K562 (cell line): ENCODE data around the gene SCN4B. TPM values are rescaled to one million over a fixed set of nuclear protein-coding genes. Genes with fewer than 3 reads are reported as not detected.

Source experiments
- ATF7 ChIP-seq: fragments of 450-650 bp; IDR thresholded peaks from 2 replicates; pipeline ENCODE4 v1.7.1; 2014; ENCODE audit warnings: mild to moderate bottlenecking, moderate library complexity
- BRF2 ChIP-seq: IDR thresholded peaks from 3 replicates; pipeline ENCODE4 v1.6.1; 2011; ENCODE audit warnings: borderline replicate concordance, mild to moderate bottlenecking; ENCODE audit not compliant: insufficient read length, insufficient read depth
- CUX1 ChIP-seq: fragments of 200-800 bp; sonication (Bioruptor generic); IDR thresholded peaks from 2 replicates; pipeline ENCODE4 v1.6.1; 2016; ENCODE audit warnings: missing genetic modification characterization, missing compliant biosample characterization
- HNRNPL ChIP-seq: fragments of 200-400 bp; formaldehyde crosslinking; IDR thresholded peaks from 2 replicates; pipeline ENCODE4 v1.6.1; 2017; ENCODE audit warnings: low read depth, mild to moderate bottlenecking, low read length
- KDM4B ChIP-seq, 2 experiments: fragments of 450-650 bp in 1 of 2; sonication (generic) in 1 of 2; IDR thresholded peaks; 2 replicates each; pipeline ENCODE4 v1.6.1; 2016 to 2017; ENCODE audit warnings: borderline replicate concordance in 2 of 2, antibody characterized with exemption in 1 of 2, low read depth in 1 of 2, mild to moderate bottlenecking in 1 of 2
- MCM2 ChIP-seq: fragments of 450-650 bp; IDR thresholded peaks from 2 replicates; pipeline ENCODE4 v1.6.1; 2017; ENCODE audit warnings: low read depth, mild to moderate bottlenecking
- MTF1 ChIP-seq: fragments of 250-450 bp; sonication (Bioruptor Pico); IDR thresholded peaks from 2 replicates; pipeline ENCODE4 v1.9.0; 2021; ENCODE audit warnings: moderate library complexity, mild to moderate bottlenecking, inconsistent platforms, borderline replicate concordance
- NEUROD1 ChIP-seq: fragments of 150-350 bp; IDR thresholded peaks from 2 replicates; pipeline ENCODE4 v1.6.1; 2014; ENCODE audit warnings: borderline replicate concordance, low read length, low read depth; ENCODE audit not compliant: partially characterized antibody
- PYGO2 ChIP-seq: fragments of 450-650 bp; IDR thresholded peaks from 2 replicates; pipeline ENCODE4 v1.6.1; 2016; ENCODE audit warnings: mild to moderate bottlenecking, missing genetic modification characterization, moderate library complexity, missing compliant biosample characterization
- RB1 ChIP-seq: fragments of 450-650 bp; IDR thresholded peaks from 2 replicates; pipeline ENCODE4 v1.6.1; 2017; ENCODE audit warnings: low read depth, mild to moderate bottlenecking
- RFX1 ChIP-seq: fragments of 450-650 bp; IDR thresholded peaks from 2 replicates; pipeline ENCODE4 v1.6.1; 2016; ENCODE audit warnings: mild to moderate bottlenecking, moderate library complexity
- SMC3 ChIP-seq: conservative IDR thresholded peaks from 2 replicates; pipeline ENCODE4 v1.6.1; 2011; ENCODE audit warnings: low read depth, low read length, improper control_type of control experiment; ENCODE audit not compliant: insufficient read depth
- YBX1 ChIP-seq: fragments of 450-650 bp; IDR thresholded peaks from 2 replicates; pipeline ENCODE4 v1.7.1; 2016; ENCODE audit warnings: mild to moderate bottlenecking
- ZFP1 ChIP-seq: fragments of 450-650 bp; formaldehyde crosslinking; IDR thresholded peaks from 2 replicates; pipeline ENCODE4 v1.4.0; 2020; ENCODE audit warnings: mild to moderate bottlenecking, mixed read lengths
- ZNF121 ChIP-seq: sonication (generic); formaldehyde crosslinking; conservative IDR thresholded peaks from 2 replicates; pipeline ENCODE4 v1.8.0; 2022; ENCODE audit warnings: missing genetic modification reagents
- ZNF253 ChIP-seq: fragments of 250-450 bp; sonication (Bioruptor Pico); conservative IDR thresholded peaks from 2 replicates; pipeline ENCODE4 v1.6.1; 2021; ENCODE audit warnings: mild to moderate bottlenecking
- ZNF444 ChIP-seq: fragments of 250-450 bp; sonication (Bioruptor Pico); IDR thresholded peaks from 2 replicates; pipeline ENCODE4 v1.4.0; 2020; ENCODE audit warnings: mild to moderate bottlenecking, moderate library complexity
- ZNF830 ChIP-seq: fragments of 250-450 bp; sonication (Bioruptor Pico); IDR thresholded peaks from 2 replicates; pipeline ENCODE4 v1.5.0; 2021; ENCODE audit warnings: mild to moderate bottlenecking
- polyA plus RNA-seq, 8 experiments: library from polyadenylated mRNA; depleted of rRNA in 4 of 8; stranded (reverse) in 5 of 8; unstranded in 3 of 8; fragments of >200 nt; fragmentation: Nextera tagmentation in 2 of 8; fragmentation: Illumina TruSeq in 1 of 8; extraction: Ambion mirVana in 2 of 8; extraction: Trizol in 1 of 8; gene quantifications; 2 replicates each; pipeline versions ENCODE4 v1.2.1 to v1.2.3, GENCODE V29; 2011 to 2014; ENCODE audit warnings: inconsistent platforms in 1 of 8, missing spikeins in 1 of 8
- total RNA-seq, 7 experiments: library from RNA; depleted of rRNA in 6 of 7; stranded (reverse); fragments of >200 nt in 6 of 7; fragmentation: Illumina TruSeq in 2 of 7; extraction: Trizol in 2 of 7; gene quantifications; 2 replicates each; pipeline versions ENCODE4 v1.2.1 to v1.2.3, GENCODE V29; 2011 to 2021; ENCODE audit warnings: low replicate concordance in 1 of 7
- TF ChIP-seq, protein P1 (sequence below): fragments of 250-450 bp; sonication (Bioruptor Pico); IDR thresholded peaks from 2 replicates; pipeline ENCODE4 v1.5.1; 2021; ENCODE audit warnings: mild to moderate bottlenecking

SCN4B gene
- total and polyA plus RNA-seq, 9 of the 15 experiments (the other 6 are each of a cell fraction or from before 2014, with no cell fraction given) = 0.03 TPM; not detected in 8

DNA sequence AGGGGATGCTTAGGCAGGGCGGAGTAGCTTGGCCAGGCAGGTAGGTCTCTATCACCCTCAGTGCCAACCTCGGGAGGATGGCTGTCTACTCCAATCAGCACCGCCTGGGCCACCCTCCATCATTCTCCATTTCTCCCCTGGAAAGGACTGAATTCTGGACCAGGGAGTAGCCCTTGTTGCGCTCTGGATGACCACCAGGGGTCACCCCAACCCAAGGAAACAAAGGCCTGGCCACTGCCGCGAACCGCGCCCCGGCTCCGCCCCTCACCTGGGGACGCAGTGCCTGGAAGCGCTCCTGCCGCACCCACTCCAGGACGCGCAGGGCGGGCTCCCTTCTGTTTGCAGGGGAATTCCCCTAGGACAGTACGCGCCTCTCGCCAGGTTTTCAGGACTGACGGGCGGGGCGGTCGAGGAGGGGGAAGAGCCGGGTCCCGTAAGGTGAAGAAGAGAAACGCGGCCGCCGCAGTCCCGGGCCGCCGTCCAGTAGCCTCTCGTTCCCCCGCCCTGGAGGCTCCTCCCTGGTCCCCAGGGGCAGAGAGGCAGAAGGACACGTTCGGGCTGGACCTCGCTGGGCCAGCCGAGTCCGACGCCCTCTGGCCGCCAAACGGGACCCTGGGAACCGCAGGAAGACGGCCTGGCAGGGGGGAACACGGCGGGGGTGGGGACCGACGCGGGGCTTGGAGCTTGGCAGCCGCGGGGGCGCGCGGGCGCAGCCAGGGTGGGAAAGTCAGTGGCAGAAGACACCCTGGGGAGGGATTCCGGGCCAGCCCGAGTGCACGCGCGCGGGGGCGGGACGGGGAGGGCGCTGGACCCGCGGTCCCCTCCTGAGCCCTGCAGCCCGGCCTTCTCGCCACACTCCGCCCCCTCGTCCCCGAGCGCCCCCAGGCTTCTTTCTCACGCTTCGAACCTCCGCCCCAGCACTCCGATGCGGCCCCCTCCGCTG is 7.1 kb downstream of the SCN4B start (continued):
- no peak for TF ChIP-seq CUX1 (CRISPR knock-in tag)
- TF ChIP-seq MCM2 = no peak
- no peak for TF ChIP-seq ZFP1 (CRISPR knock-in tag)
- no peak for TF ChIP-seq YBX1
- TF ChIP-seq PYGO2 = no peak
- no peak for TF ChIP-seq ZNF121
- TF ChIP-seq RFX1 = no peak
- no peak for TF ChIP-seq ZNF444 (CRISPR knock-in tag)
- TF ChIP-seq ZNF830 (CRISPR knock-in tag) = no peak
- TF ChIP-seq SMC3 = peak; percentile 95
- no peak for TF ChIP-seq MTF1 (CRISPR knock-in tag)
- TF ChIP-seq, protein P1, sequence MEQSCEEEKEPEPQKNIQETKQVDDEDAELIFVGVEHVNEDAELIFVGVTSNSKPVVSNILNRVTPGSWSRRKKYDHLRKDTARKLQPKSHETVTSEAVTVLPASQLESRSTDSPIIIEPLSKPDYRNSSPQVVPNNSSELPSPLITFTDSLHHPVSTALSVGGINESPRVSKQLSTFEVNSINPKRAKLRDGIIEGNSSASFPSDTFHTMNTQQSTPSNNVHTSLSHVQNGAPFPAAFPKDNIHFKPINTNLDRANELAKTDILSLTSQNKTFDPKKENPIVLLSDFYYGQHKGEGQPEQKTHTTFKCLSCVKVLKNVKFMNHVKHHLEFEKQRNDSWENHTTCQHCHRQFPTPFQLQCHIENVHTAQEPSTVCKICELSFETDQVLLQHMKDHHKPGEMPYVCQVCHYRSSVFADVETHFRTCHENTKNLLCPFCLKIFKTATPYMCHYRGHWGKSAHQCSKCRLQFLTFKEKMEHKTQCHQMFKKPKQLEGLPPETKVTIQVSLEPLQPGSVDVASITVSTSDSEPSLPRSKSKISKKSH (CRISPR knock-in tag) = no peak
- TF ChIP-seq BRF2 = no peak
- TF ChIP-seq ZNF253 (CRISPR knock-in tag) = no peak
- TF ChIP-seq KDM4B (IDR thresholded peaks at IDR 0.05; ENCODE audit: borderline replicate concordance in 2 of 2, low read depth in 1 of 2) = no peak
- TF ChIP-seq ATF7 = peak; percentile 56; the same call in 1 of the 2 replicates
- no peak for TF ChIP-seq NEUROD1
- TF ChIP-seq RB1 = peak; percentile 85
- TF ChIP-seq HNRNPL = no peak
